Measurements from ENCODE around the gene NOL9. TPM values are rescaled to one million over a fixed set of nuclear protein-coding genes. Genes with fewer than 3 reads are reported as not detected.

The NOL9 gene
- total RNA-seq, 2 experiments from 2014 or later, result 39.8 to 43.6 TPM

GRCh38 chr1:6534248-6534822 lies 20.0 kb downstream of the NOL9 start:
- Mint-ChIP-seq H3K9me3 (ENCODE audit: insufficient read depth) (no peaks in the 10 kb centered on the region), H3K27ac (no peak overlapping the region), H3K4me3 (no peak overlapping the region), H3K4me1 (ENCODE audit: low read depth) (no peaks in the 10 kb centered on the region), H3K27me3 (ENCODE audit: low read depth) (no peaks in the 10 kb centered on the region), H3K36me3 (ENCODE audit: low read depth) (peaks cover 36% of the 10 kb centered on the region)
- ATAC-seq (no peak), DNase-seq (no peak)
- ChIA-PET CTCF (no interaction called here), POLR2A (no interaction called here)

GRCh38 chr1:6531996-6532395 lies 22.3 kb downstream of the NOL9 start:
- ChIA-PET POLR2A (no interaction called here), CTCF (no interaction called here)
- no peaks in the 10 kb centered on the region for H3K27me3 Mint-ChIP-seq (ENCODE audit: low read depth)
- no peaks in the 10 kb centered on the region for H3K9me3 Mint-ChIP-seq (ENCODE audit: insufficient read depth)
- no peak overlapping the region for H3K27ac Mint-ChIP-seq
- no peak overlapping the region for H3K4me3 Mint-ChIP-seq
- ATAC-seq (no peak), DNase-seq (no peak)
- H3K36me3 Mint-ChIP-seq (ENCODE audit: low read depth), result peaks cover 46% of the 10 kb centered on the region
- no peaks in the 10 kb centered on the region for H3K4me1 Mint-ChIP-seq (ENCODE audit: low read depth)

GRCh38 chr1:6530504-6531160 lies 23.7 kb downstream of the NOL9 start:
- CTCF ChIA-PET, result no interaction called here
- POLR2A ChIA-PET, result no interaction called here
- no peaks in the 10 kb centered on the region for H3K27me3 Mint-ChIP-seq (ENCODE audit: low read depth)

GRCh38 chr1:6528492-6528891 lies 25.8 kb downstream of the NOL9 start:
- Mint-ChIP-seq H3K9me3 (ENCODE audit: insufficient read depth) (no peaks in the 10 kb centered on the region), H3K27me3 (ENCODE audit: low read depth) (no peaks in the 10 kb centered on the region), H3K36me3 (ENCODE audit: low read depth) (peaks cover 53% of the 10 kb centered on the region), H3K27ac (peak overlapping the region; percentile 18), H3K4me3 (no peak overlapping the region), H3K4me1 (ENCODE audit: low read depth) (no peaks in the 10 kb centered on the region)
- CTCF ChIA-PET, result interaction anchor here (3.2 kb wide), 1 partner anchor 25 kb away, joined by 13 read pairs; the partner anchor contains the start of genes NOL9 and TAS1R1
- no peak for DNase-seq
- ATAC-seq, result no peak
- POLR2A ChIA-PET, result no interaction called here

More at GRCh38 chr1:6530504-6531160, 23.7 kb downstream of the NOL9 start:
- ATAC-seq (no peak), DNase-seq (no peak)
- no peaks in the 10 kb centered on the region for H3K4me1 Mint-ChIP-seq (ENCODE audit: low read depth)
- H3K36me3 Mint-ChIP-seq (ENCODE audit: low read depth), result peaks cover 53% of the 10 kb centered on the region
- no peaks in the 10 kb centered on the region for H3K9me3 Mint-ChIP-seq (ENCODE audit: insufficient read depth)
- no peak overlapping the region for H3K27ac Mint-ChIP-seq
- H3K4me3 Mint-ChIP-seq, result no peak overlapping the region

GRCh38 chr1:6526316-6526715 lies 28.0 kb downstream of the NOL9 start:
- ATAC-seq, result no peak
- POLR2A ChIA-PET, result interaction anchor here (0.7 kb wide), 1 partner anchor 98 kb away, joined by 3 read pairs; the partner anchor contains the start of gene THAP3
- peaks cover 37% of the 10 kb centered on the region for H3K36me3 Mint-ChIP-seq (ENCODE audit: low read depth)

GRCh38 chr1:6523566-6523965 lies 30.7 kb downstream of the NOL9 start:
- H3K36me3 Mint-ChIP-seq (ENCODE audit: low read depth), result peaks cover 29% of the 10 kb centered on the region
- H3K27me3 Mint-ChIP-seq (ENCODE audit: low read depth), result no peaks in the 10 kb centered on the region
- H3K27ac Mint-ChIP-seq, result no peak overlapping the region
- ATAC-seq (no peak), DNase-seq (no peak)
- H3K9me3 Mint-ChIP-seq (ENCODE audit: insufficient read depth), result no peaks in the 10 kb centered on the region
- no peak overlapping the region for H3K4me3 Mint-ChIP-seq
- peaks cover 5% of the 10 kb centered on the region for H3K4me1 Mint-ChIP-seq (ENCODE audit: low read depth)
- ChIA-PET CTCF (interaction anchor here (0.9 to 3.2 kb wide), 5 partner anchors 12 to 125 kb away, joined by 3 to 16 read pairs (median 13); partner anchors contain the start of genes NOL9, PLEKHG5 and TAS1R1), POLR2A (no interaction called here)

More at GRCh38 chr1:6526316-6526715, 28.0 kb downstream of the NOL9 start:
- no peak for DNase-seq
- Mint-ChIP-seq H3K27ac (no peak overlapping the region), H3K9me3 (ENCODE audit: insufficient read depth) (no peaks in the 10 kb centered on the region), H3K4me3 (no peak overlapping the region), H3K4me1 (ENCODE audit: low read depth) (peaks cover 5% of the 10 kb centered on the region), H3K27me3 (ENCODE audit: low read depth) (no peaks in the 10 kb centered on the region)
- CTCF ChIA-PET, result interaction anchor here (3.2 kb wide), 1 partner anchor 28 kb away, joined by 13 read pairs; the partner anchor contains the start of genes NOL9 and TAS1R1

- ChIA-PET POLR2A (no interaction called here), CTCF (interaction anchor here (0.7 to 1.5 kb wide), 2 partner anchors 31 to 33 kb away, joined by 4 to 8 read pairs; partner anchors contain the start of genes NOL9 and TAS1R1)
- peak overlapping the region; percentile 16 for H3K27ac Mint-ChIP-seq
- no peak for DNase-seq
- ATAC-seq, result no peak
- no peaks in the 10 kb centered on the region for H3K9me3 Mint-ChIP-seq (ENCODE audit: insufficient read depth)
- H3K4me1 Mint-ChIP-seq (ENCODE audit: low read depth), result peaks cover 5% of the 10 kb centered on the region
- peaks cover 15% of the 10 kb centered on the region for H3K36me3 Mint-ChIP-seq (ENCODE audit: low read depth)
- H3K4me3 Mint-ChIP-seq, result no peak overlapping the region
- H3K27me3 Mint-ChIP-seq (ENCODE audit: low read depth), result no peaks in the 10 kb centered on the region
Observed at GRCh38 chr1:6521536-6521935, 32.8 kb downstream of the NOL9 start.

GRCh38 chr1:6519935-6520671 lies 34.2 kb downstream of the NOL9 start:
- no peak for DNase-seq
- H3K4me3 Mint-ChIP-seq, result no peak overlapping the region
- H3K27me3 Mint-ChIP-seq (ENCODE audit: low read depth), result no peaks in the 10 kb centered on the region
- peaks cover 5% of the 10 kb centered on the region for H3K4me1 Mint-ChIP-seq (ENCODE audit: low read depth)
- ChIA-PET CTCF (interaction anchor here (1.5 kb wide), 1 partner anchor 34 kb away, joined by 8 read pairs; the partner anchor contains the start of genes NOL9 and TAS1R1), POLR2A (interaction anchor here (0.8 kb wide), 1 partner anchor 131 kb away, joined by 3 read pairs; no protein-coding TSS in a partner anchor)
- no peaks in the 10 kb centered on the region for H3K9me3 Mint-ChIP-seq (ENCODE audit: insufficient read depth)
- H3K27ac Mint-ChIP-seq, result no peak overlapping the region
- peak; percentile 33 for ATAC-seq
- H3K36me3 Mint-ChIP-seq (ENCODE audit: low read depth), result peaks cover 8% of the 10 kb centered on the region

- CTCF ChIA-PET, result no interaction called here
- no peaks in the 10 kb centered on the region for H3K27me3 Mint-ChIP-seq (ENCODE audit: low read depth)
- H3K4me3 Mint-ChIP-seq, result no peak overlapping the region
- POLR2A ChIA-PET, result interaction anchor here (0.8 kb wide), 1 partner anchor 132 kb away, joined by 3 read pairs; no protein-coding TSS in a partner anchor
- ATAC-seq (no peak), DNase-seq (no peak)
- H3K27ac Mint-ChIP-seq, result no peak overlapping the region
- peaks cover 5% of the 10 kb centered on the region for H3K4me1 Mint-ChIP-seq (ENCODE audit: low read depth)
- no peaks in the 10 kb centered on the region for H3K9me3 Mint-ChIP-seq (ENCODE audit: insufficient read depth)
- peaks cover 8% of the 10 kb centered on the region for H3K36me3 Mint-ChIP-seq (ENCODE audit: low read depth)
Observed at GRCh38 chr1:6519491-6519934, 34.8 kb downstream of the NOL9 start.

- Mint-ChIP-seq H3K36me3 (ENCODE audit: low read depth) (no peaks in the 10 kb centered on the region), H3K27ac (no peak overlapping the region), H3K4me3 (no peak overlapping the region), H3K4me1 (ENCODE audit: low read depth) (peaks cover 5% of the 10 kb centered on the region), H3K27me3 (ENCODE audit: low read depth) (no peaks in the 10 kb centered on the region), H3K9me3 (ENCODE audit: insufficient read depth) (no peaks in the 10 kb centered on the region)
- ChIA-PET POLR2A (no interaction called here), CTCF (no interaction called here)
- DNase-seq (no peak), ATAC-seq (no peak)
Observed at GRCh38 chr1:6517435-6517851, 36.9 kb downstream of the NOL9 start.

- DNase-seq, result no peak
- no peaks in the 10 kb centered on the region for H3K27me3 Mint-ChIP-seq (ENCODE audit: low read depth)
- CTCF ChIA-PET, result no interaction called here
- no peak overlapping the region for H3K27ac Mint-ChIP-seq
- no peaks in the 10 kb centered on the region for H3K4me1 Mint-ChIP-seq (ENCODE audit: low read depth)
- no peak overlapping the region for H3K4me3 Mint-ChIP-seq
- H3K9me3 Mint-ChIP-seq (ENCODE audit: insufficient read depth), result no peaks in the 10 kb centered on the region
- no peaks in the 10 kb centered on the region for H3K36me3 Mint-ChIP-seq (ENCODE audit: low read depth)
- ATAC-seq, result no peak
- POLR2A ChIA-PET, result no interaction called here
Observed at GRCh38 chr1:6515771-6516170, 38.5 kb downstream of the NOL9 start.

GRCh38 chr1:6513320-6513801 lies 41.0 kb downstream of the NOL9 start:
- no peak for ATAC-seq
- Mint-ChIP-seq H3K27ac (no peak overlapping the region), H3K27me3 (ENCODE audit: low read depth) (no peaks in the 10 kb centered on the region), H3K9me3 (ENCODE audit: insufficient read depth) (no peaks in the 10 kb centered on the region), H3K4me1 (ENCODE audit: low read depth) (no peaks in the 10 kb centered on the region), H3K4me3 (no peak overlapping the region), H3K36me3 (ENCODE audit: low read depth) (no peaks in the 10 kb centered on the region)
- POLR2A ChIA-PET, result no interaction called here
- CTCF ChIA-PET, result no interaction called here
- no peak for DNase-seq

Measured in activated CD8-positive, alpha-beta T cell treated with anti-CD3 and anti-CD28 coated beads, Interleukin-2, amount 10 ng/mL, durations not matched to agents 7 days and 5 days (primary cell).